ENCODE data around the gene APBA2. TPM values are rescaled to one million over a fixed set of nuclear protein-coding genes. Genes with fewer than 3 reads are reported as not detected.

APBA2 gene
- total RNA-seq, 4 donors from 2014 or later, result 3.3 to 5.4 (median 4.5) TPM

- peaks cover 0 to 19% (median 0%) of the 10 kb centered on the region in 4 donors for H3K4me1 ChIP-seq
- peaks cover 0 to 19% of the 10 kb centered on the region in 2 donors for H3K27me3 ChIP-seq
- no peaks in the 10 kb centered on the region for H3K36me3 ChIP-seq
- WGBS, 2 donors, result 11 to 12% methylated on average over 48 to 52 of the region's 61 CpGs
- H3K4me3 ChIP-seq, result peak overlapping the region; percentile 15 to 59 (median 30)
- peak overlapping the region in 1 of 4 donors; percentile 25 for H3K27ac ChIP-seq
- no peaks in the 10 kb centered on the region for H3K9me3 ChIP-seq
- no peak for DNase-seq (ENCODE audit: low spot score in 2 of 2)
- TF ChIP-seq CTCF (IDR thresholded peaks at IDR 0.05) (no peak), EP300 (IDR thresholded peaks at IDR 0.05) (no peak), POLR2A (IDR thresholded peaks at IDR 0.05) (no peak)
Observed at GRCh38 chr15:28886431-28887338, 911 bp downstream of the APBA2 start.

- no peak for DNase-seq (ENCODE audit: low spot score in 2 of 2)
- H3K4me1 ChIP-seq, result peaks cover 0 to 19% (median 0%) of the 10 kb centered on the region in 4 donors
- no peaks in the 10 kb centered on the region for H3K9me3 ChIP-seq
- H3K27ac ChIP-seq, result no peak overlapping the region
- no peak overlapping the region for H3K4me3 ChIP-seq
- no peaks in the 10 kb centered on the region for H3K36me3 ChIP-seq
- WGBS, 2 donors, result 66 to 77% methylated on average over 14 to 16 of the region's 17 CpGs
- TF ChIP-seq CTCF (IDR thresholded peaks at IDR 0.05) (no peak), EP300 (IDR thresholded peaks at IDR 0.05) (no peak), POLR2A (IDR thresholded peaks at IDR 0.05) (no peak)
- peaks cover 0 to 19% of the 10 kb centered on the region in 2 donors for H3K27me3 ChIP-seq
Observed at GRCh38 chr15:28887339-28888174, 1.8 kb downstream of the APBA2 start.

- no peak for DNase-seq (ENCODE audit: low spot score in 2 of 2)
- Histone ChIP-seq H3K27ac (no peak overlapping the region), H3K36me3 (no peaks in the 10 kb centered on the region), H3K4me3 (no peak overlapping the region), H3K27me3 (peaks cover 0 to 19% of the 10 kb centered on the region in 2 donors), H3K4me1 (peaks cover 0 to 19% (median 0%) of the 10 kb centered on the region in 4 donors), H3K9me3 (no peaks in the 10 kb centered on the region)
- TF ChIP-seq CTCF (IDR thresholded peaks at IDR 0.05) (no peak), POLR2A (IDR thresholded peaks at IDR 0.05) (no peak), EP300 (IDR thresholded peaks at IDR 0.05) (no peak)
- WGBS, 2 donors, result 89 to 93% methylated on average over 16 to 18 of the region's 18 CpGs
Observed at GRCh38 chr15:28888302-28888894, 2.6 kb downstream of the APBA2 start.

- Histone ChIP-seq H3K27me3 (peaks cover 0 to 19% of the 10 kb centered on the region in 2 donors), H3K27ac (no peak overlapping the region), H3K9me3 (no peaks in the 10 kb centered on the region), H3K4me1 (peaks cover 0 to 19% (median 0%) of the 10 kb centered on the region in 4 donors), H3K4me3 (no peak overlapping the region), H3K36me3 (no peaks in the 10 kb centered on the region)
- no peak for DNase-seq (ENCODE audit: low spot score in 2 of 2)
- no peak for TF ChIP-seq CTCF (IDR thresholded peaks at IDR 0.05)
- TF ChIP-seq POLR2A (IDR thresholded peaks at IDR 0.05), result no peak
- no peak for TF ChIP-seq EP300 (IDR thresholded peaks at IDR 0.05)
- 67 to 75% methylated on average over 8 to 10 of the region's 10 CpGs for WGBS, 2 donors
Observed at GRCh38 chr15:28888900-28889299, 3.1 kb downstream of the APBA2 start.

All from tibial nerve (tissue), 4 donors.